Esophagus squamous epithelium (tissue), 5 donors: Measurements from ENCODE around the gene TMEM135. TPM values are rescaled to one million over a fixed set of nuclear protein-coding genes. Genes with fewer than 3 reads are reported as not detected.

Experiments used
- DNase-seq: peaks from one replicate; lab custom pipeline; 2025; lab: John Stamatoyannopoulos, UW
- H3K27ac ChIP-seq, 4 donors: fragments of 200-600 bp; sonication (generic); one replicate each; pipeline ENCODE4 v1.5.1; 2016 to 2019; ENCODE audit warnings: mild to moderate bottlenecking in 1 of 4
- H3K27me3 ChIP-seq, 4 donors: fragments of 200-600 bp; sonication (generic); 1 replicate in 3 of 4; 2 replicates in 1 of 4; pipeline versions ENCODE4 v1.5.1 to v1.6.0; 2017 to 2021; ENCODE audit warnings: antibody characterized with exemption in 1 of 4
- H3K36me3 ChIP-seq, 3 donors: fragments of 200-600 bp; sonication (generic); one replicate each; pipeline ENCODE4 v1.5.1; 2016 to 2019
- H3K4me1 ChIP-seq, 3 donors: fragments of 200-600 bp; sonication (generic); one replicate each; pipeline ENCODE4 v1.5.1; 2017 to 2019
- H3K4me3 ChIP-seq, 4 donors: fragments of 200-600 bp; sonication (generic); 1 replicate in 3 of 4; 2 replicates in 1 of 4; pipeline ENCODE4 v1.5.1; 2016 to 2019; ENCODE audit warnings: mild to moderate bottlenecking in 2 of 4, moderate library complexity in 1 of 4
- H3K9me3 ChIP-seq, 3 donors: fragments of 200-600 bp; sonication (generic); one replicate each; pipeline ENCODE4 v1.5.1; 2016 to 2019
- POLR2A ChIP-seq, 4 donors: fragments of 450-650 bp; IDR thresholded peaks; one replicate each; pipeline ENCODE4 v1.6.1; 2017; ENCODE audit warnings: antibody characterized with exemption in 4 of 4, mild to moderate bottlenecking in 4 of 4, moderate library complexity in 3 of 4
- WGBS, 2 donors: methylation state at CpG; one replicate each; pipeline ENCODE4 v1.1.5; 2018; 5-methylcytosine and 5-hydroxymethylcytosine counted together
- intact Hi-C: fragments of 100-400 bp; cut with DNase I; formaldehyde crosslinking; loops from one replicate; pipeline ENCODE4 v1.15.0; 2022
- total RNA-seq, 4 donors: library from RNA; depleted of rRNA; stranded (reverse); fragments of >200 nt; gene quantifications; one replicate each; pipeline ENCODE4 v1.1.0, GENCODE V29; 2016
- TF ChIP-seq, protein P1 (sequence below), 6 experiments: fragments of 450-650 bp in 4 of 6; fragments of 200-600 bp in 2 of 6; sonication (generic) in 2 of 6; IDR thresholded peaks; one replicate each; pipeline ENCODE4 v1.5.1; 2016 to 2019; ENCODE audit warnings: antibody characterized with exemption in 6 of 6, mild to moderate bottlenecking in 4 of 6, moderate library complexity in 4 of 6
- donor health status: DM: yes; HTN: yes; CAD: no.

The TMEM135 gene
- total RNA-seq, 4 donors from 2014 or later, result 4.5 to 12.0 (median 9.8) TPM

DNA sequence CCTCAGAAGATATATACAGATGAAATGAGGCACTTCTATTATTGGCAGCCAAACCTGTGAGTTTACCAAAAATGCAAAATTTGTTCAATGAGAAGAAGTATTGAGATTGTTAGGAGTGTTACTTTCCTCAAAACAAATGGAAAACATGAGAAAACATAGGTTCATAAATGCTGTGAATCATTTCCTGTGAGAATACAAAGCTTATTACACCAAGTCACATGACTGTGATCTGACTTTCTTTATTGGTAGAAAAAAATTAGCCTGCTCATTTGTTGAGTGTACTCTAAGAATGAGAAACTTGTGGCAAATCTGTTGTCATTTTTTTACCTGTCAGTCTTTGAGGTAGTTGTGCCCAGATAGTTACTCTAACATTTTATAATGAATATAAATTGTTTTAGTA lies 215.1 kb downstream of the TMEM135 start:
- H3K9me3 ChIP-seq, result no peaks in the 10 kb centered on the region
- intact Hi-C loops, result no loop called here
- H3K27me3 ChIP-seq, result no peaks in the 10 kb centered on the region
- no peaks in the 10 kb centered on the region for H3K4me1 ChIP-seq
- no peak overlapping the region for H3K4me3 ChIP-seq
- H3K27ac ChIP-seq, result no peak overlapping the region
- DNase-seq, result no peak
- no peaks in the 10 kb centered on the region for H3K36me3 ChIP-seq
- TF ChIP-seq, protein P1, sequence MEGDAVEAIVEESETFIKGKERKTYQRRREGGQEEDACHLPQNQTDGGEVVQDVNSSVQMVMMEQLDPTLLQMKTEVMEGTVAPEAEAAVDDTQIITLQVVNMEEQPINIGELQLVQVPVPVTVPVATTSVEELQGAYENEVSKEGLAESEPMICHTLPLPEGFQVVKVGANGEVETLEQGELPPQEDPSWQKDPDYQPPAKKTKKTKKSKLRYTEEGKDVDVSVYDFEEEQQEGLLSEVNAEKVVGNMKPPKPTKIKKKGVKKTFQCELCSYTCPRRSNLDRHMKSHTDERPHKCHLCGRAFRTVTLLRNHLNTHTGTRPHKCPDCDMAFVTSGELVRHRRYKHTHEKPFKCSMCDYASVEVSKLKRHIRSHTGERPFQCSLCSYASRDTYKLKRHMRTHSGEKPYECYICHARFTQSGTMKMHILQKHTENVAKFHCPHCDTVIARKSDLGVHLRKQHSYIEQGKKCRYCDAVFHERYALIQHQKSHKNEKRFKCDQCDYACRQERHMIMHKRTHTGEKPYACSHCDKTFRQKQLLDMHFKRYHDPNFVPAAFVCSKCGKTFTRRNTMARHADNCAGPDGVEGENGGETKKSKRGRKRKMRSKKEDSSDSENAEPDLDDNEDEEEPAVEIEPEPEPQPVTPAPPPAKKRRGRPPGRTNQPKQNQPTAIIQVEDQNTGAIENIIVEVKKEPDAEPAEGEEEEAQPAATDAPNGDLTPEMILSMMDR (IDR thresholded peaks at IDR 0.05), result no peak
- no peak for TF ChIP-seq POLR2A (IDR thresholded peaks at IDR 0.05)

DNA sequence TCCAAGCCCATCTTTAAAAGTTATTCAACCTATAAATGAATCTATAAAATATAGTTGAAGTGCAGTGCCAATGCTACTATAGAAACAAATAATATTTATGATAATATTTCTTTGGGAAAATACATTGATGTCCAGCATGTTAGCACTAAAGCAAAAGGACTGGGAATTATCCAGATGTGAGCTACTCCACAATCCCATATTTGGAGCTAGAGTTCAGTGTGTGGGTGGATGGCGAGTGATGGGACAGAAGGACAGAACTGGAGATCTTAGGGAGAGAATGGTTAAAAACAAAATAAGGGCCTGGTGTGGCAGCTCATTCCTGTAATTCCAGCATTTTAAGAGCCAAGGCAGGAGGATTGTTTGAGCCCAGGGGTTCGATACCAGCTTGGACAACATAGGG lies 216.8 kb downstream of the TMEM135 start:
- intact Hi-C loops, result no loop called here
- Histone ChIP-seq H3K4me1 (no peaks in the 10 kb centered on the region), H3K36me3 (no peaks in the 10 kb centered on the region), H3K27me3 (no peaks in the 10 kb centered on the region), H3K27ac (no peak overlapping the region), H3K4me3 (no peak overlapping the region), H3K9me3 (no peaks in the 10 kb centered on the region)
- WGBS, 2 donors, result 78 to 87% methylated on average over 2 of the region's 2 CpGs
- TF ChIP-seq POLR2A (IDR thresholded peaks at IDR 0.05), result no peak
- TF ChIP-seq, protein P1 (IDR thresholded peaks at IDR 0.05), result no peak
- DNase-seq, result no peak

DNA sequence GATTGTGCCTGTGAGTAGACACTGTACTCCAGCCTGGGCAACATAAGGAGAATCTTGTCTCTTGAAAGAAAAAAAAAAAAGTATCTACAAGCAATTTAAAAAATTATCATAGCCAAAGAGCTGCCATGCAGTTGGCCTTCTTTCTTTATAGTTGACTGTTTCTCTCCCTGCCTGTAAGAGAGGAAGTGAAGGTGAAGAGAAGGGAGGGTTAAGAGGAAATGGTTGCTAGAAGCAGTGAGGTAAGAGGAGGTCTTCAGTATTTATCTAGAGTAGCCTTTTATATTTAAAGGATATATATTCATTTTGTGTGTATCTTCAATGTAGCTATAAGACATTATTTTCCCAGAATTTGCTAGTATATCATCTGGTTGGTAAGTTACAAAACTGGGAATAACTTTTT lies 217.9 kb downstream of the TMEM135 start:
- no peaks in the 10 kb centered on the region for H3K4me1 ChIP-seq
- intact Hi-C loops, result no loop called here
- no peaks in the 10 kb centered on the region for H3K27me3 ChIP-seq
- no peak for DNase-seq
- H3K4me3 ChIP-seq, result no peak overlapping the region
- no peaks in the 10 kb centered on the region for H3K9me3 ChIP-seq
- TF ChIP-seq, protein P1 (IDR thresholded peaks at IDR 0.05), result no peak
- no peak for TF ChIP-seq POLR2A (IDR thresholded peaks at IDR 0.05)
- no peak overlapping the region for H3K27ac ChIP-seq
- no peaks in the 10 kb centered on the region for H3K36me3 ChIP-seq

DNA sequence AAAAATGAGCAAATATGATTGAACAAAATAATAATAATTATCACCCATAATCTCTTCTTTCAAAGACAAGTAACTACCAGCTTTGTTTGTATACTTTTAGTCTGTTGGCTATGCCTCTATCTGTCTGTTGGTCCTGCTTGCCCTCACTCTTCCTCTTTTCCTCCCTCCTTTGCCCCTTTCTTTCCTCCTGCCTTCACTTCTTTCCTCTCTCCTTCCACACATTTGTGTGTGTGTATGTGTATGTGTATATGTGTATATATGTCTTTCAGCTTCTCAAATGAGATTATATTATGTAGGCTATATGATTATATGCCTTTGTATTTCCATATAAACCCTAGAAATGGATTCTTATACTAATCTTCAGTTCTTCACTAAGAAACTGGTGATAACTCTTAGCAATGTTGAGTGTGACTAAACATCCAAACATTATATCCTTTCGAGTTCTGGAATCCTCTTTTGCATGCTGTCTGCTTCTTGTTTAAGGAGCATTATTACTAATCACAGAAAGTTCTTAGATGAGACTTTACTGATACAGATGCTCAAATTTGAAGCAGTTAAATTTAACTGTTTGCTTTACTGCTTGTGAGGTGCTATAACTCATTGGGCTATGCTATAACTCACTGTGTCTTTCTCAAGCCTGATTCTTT lies 219.1 kb downstream of the TMEM135 start:
- Histone ChIP-seq H3K4me1 (no peaks in the 10 kb centered on the region), H3K9me3 (no peaks in the 10 kb centered on the region), H3K27ac (no peak overlapping the region), H3K36me3 (no peaks in the 10 kb centered on the region), H3K4me3 (no peak overlapping the region), H3K27me3 (no peaks in the 10 kb centered on the region)
- DNase-seq, result no peak
- 80 to 86% methylated on average over 1 of the region's 1 CpG for WGBS, 2 donors
- no peak for TF ChIP-seq POLR2A (IDR thresholded peaks at IDR 0.05)
- TF ChIP-seq, protein P1 (IDR thresholded peaks at IDR 0.05), result no peak
- intact Hi-C loops, result no loop called here

DNA sequence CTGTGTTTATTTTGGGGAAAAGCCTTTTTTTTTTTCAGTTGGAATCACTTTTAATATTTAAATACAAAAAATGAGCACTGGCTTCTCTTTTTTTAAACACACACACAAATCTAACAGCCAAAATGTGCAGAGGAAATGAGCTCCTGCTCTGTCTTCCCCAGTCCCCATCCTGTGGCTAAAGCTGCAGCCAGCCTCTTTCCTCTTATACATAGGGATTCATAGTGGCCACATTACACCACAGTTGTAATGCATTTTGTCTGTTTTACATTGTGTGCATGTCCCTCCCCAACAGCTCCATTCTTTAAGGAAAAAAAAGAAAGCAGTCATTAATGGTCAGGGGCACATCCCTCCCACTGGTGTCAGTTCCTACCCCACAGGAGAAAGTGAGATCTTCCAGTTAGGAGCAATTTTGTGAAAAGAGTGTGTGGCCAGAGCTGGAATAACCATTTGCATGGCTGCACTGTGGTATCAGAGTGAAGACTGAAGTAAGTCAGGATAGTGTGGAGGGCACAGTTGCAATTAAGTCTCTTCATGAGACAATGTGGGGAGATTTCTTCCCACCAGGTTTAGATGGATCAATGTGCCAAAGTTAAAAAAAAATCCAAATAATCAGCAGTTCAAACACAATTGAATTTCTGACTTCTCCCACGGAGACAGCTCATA lies 220.6 kb downstream of the TMEM135 start:
- no peak overlapping the region for H3K4me3 ChIP-seq
- intact Hi-C loops, result no loop called here
- H3K4me1 ChIP-seq, result no peaks in the 10 kb centered on the region
- H3K9me3 ChIP-seq, result no peaks in the 10 kb centered on the region
- H3K27me3 ChIP-seq, result no peaks in the 10 kb centered on the region
- DNase-seq, result no peak
- 57 to 63% methylated on average over 1 of the region's 1 CpG for WGBS, 2 donors
- H3K36me3 ChIP-seq, result no peaks in the 10 kb centered on the region
- no peak overlapping the region for H3K27ac ChIP-seq
- TF ChIP-seq, protein P1 (IDR thresholded peaks at IDR 0.05), result no peak
- TF ChIP-seq POLR2A (IDR thresholded peaks at IDR 0.05), result no peak
